ENCODE data around the gene STXBP1. TPM values are rescaled to one million over a fixed set of nuclear protein-coding genes. Genes with fewer than 3 reads are reported as not detected.

The STXBP1 gene
- total and polyA plus RNA-seq, 2 of the 4 experiments (the other 2 are of a cell fraction), result 15.8 to 22.6 TPM

DNA sequence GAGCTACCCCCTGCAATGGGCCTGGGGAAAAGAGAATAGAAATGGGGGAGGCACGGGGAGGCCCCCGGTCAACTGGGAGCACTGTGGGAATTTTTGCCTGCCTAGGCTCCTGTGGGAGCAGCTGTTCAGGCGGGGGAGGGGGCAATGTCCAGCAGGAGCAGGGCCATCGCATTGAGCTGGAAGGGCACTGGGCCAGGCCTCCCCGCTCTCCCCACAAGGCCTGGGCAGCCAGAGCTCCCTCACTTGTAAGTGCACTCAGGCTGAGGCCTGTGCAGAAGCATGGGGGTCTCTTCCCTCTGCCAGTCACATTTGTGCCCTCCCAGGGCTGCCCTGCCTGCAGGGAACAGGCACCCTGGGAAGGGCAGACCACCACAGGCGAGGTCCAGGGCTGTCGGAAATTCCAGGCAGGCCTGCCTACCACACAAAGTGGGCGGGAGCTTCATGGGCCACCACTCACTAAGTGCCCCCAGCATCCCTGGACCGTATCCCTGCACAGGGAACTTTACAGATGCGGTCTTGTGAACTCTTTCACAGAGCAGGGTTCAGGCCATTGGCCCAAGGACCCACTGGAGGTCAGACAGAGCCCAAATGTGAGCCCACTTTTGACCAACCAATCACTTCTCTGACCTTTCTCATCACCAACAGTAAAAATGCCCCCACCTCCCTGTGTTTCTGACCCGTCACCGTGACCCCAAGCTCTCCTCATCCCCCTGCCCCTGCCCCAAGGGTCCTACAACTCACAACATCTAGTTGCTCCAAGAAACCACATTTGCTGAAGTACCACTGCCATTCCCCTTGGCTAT, 93.7 kb downstream of the STXBP1 start:
- H3K4me3 ChIP-seq (ENCODE audit: insufficient read depth, low read depth, low read length), result no peak overlapping the region

More for the DNA sequence above, 93.7 kb downstream of the STXBP1 start:
- no peak for ATAC-seq (ENCODE audit: low read depth)
- in situ Hi-C loops (cut with MboI; ENCODE audit: low sequenced_read_pairs), result no loop called here
- no peak overlapping the region for H2BK15ac ChIP-seq (ENCODE audit: low read depth, low read length)
- no peak overlapping the region for H4K8ac ChIP-seq (ENCODE audit: low read depth in 2 of 2, low read length in 2 of 2)
- no peak overlapping the region for H2AK5ac ChIP-seq (ENCODE audit: low read depth, low read length)
- H2AFZ ChIP-seq (replicated peaks; ENCODE audit: low read length, poor library complexity), result no peak overlapping the region
- no peak overlapping the region for H4K91ac ChIP-seq (ENCODE audit: insufficient read depth, low read depth, low read length)
- no peak overlapping the region for H2BK5ac ChIP-seq (ENCODE audit: low read depth, low read length, poor library complexity, severe bottlenecking)
- H3K9me3 ChIP-seq (ENCODE audit: control insufficient read depth, insufficient read depth, low read length), result no peaks in the 10 kb centered on the region
- H2BK120ac ChIP-seq (ENCODE audit: low read depth, low read length), result no peak overlapping the region
- no peaks in the 10 kb centered on the region; the same call in 1 of the 2 replicates for H3K27me3 ChIP-seq (ENCODE audit: control insufficient read depth, insufficient read depth, low read length)
- H3K9ac ChIP-seq (ENCODE audit: low read depth, low read length), result no peak overlapping the region
- no peak overlapping the region for H4K5ac ChIP-seq (ENCODE audit: low read depth, low read length)
- intact Hi-C loops (cut with micrococcal nuclease), result no loop called here
- H4K20me1 ChIP-seq (ENCODE audit: insufficient read depth, low read length), result no peaks in the 10 kb centered on the region
- H3K23ac ChIP-seq (ENCODE audit: low read depth, low read length), result no peak overlapping the region
- dilution Hi-C loops (cut with HindIII; ENCODE audit: low sequenced_read_pairs, unreplicated experiment), result no loop called here
- no TSS peak for BruUV-seq (replicated peaks)
- H3K4me1 ChIP-seq (ENCODE audit: control insufficient read depth, insufficient read depth, low read length), result no peaks in the 10 kb centered on the region
- H3K4me2 ChIP-seq (ENCODE audit: low read depth, low read length), result no peak overlapping the region
- H3K27ac ChIP-seq (ENCODE audit: insufficient read depth, low read length), result no peak overlapping the region
- no peak overlapping the region for H2AK9ac ChIP-seq (replicated peaks; ENCODE audit: low read depth, low read length, poor library complexity)
- no peak overlapping the region for H3K18ac ChIP-seq (ENCODE audit: low read depth, low read length)
- ChIA-PET CTCF (no interaction called here), POLR2A (ENCODE audit: unreplicated experiment) (no interaction called here)
- H3K79me1 ChIP-seq (ENCODE audit: low read depth in 1 of 2, low read length in 2 of 2), result no peaks in the 10 kb centered on the region
- no peak overlapping the region for H3K14ac ChIP-seq (replicated peaks; ENCODE audit: low read depth, low read length)
- H3K56ac ChIP-seq (ENCODE audit: extremely low read depth, insufficient read depth, low read length), result no peak overlapping the region
- no peak overlapping the region for H2BK20ac ChIP-seq (ENCODE audit: low read depth, low read length)
- DNase-seq, result no peak
- H3K36me3 ChIP-seq (ENCODE audit: control insufficient read depth, insufficient read depth, low read length), result no peaks in the 10 kb centered on the region
- WGBS, 2 experiments (ENCODE audit: extremely low coverage in 2 of 2, insufficient read length in 1 of 2), result 67% methylated on average over 3 of the region's 12 CpGs; no CpG with 5 or more reads in 1 of the 2 experiments
- no peaks in the 10 kb centered on the region for H3K9me1 ChIP-seq (ENCODE audit: insufficient read depth, low read length)
- TF ChIP-seq MXI1 (IDR thresholded peaks at IDR 0.05; ENCODE audit: borderline replicate concordance, low read depth, low read length) (no peak), MAFK (IDR thresholded peaks at IDR 0.05; ENCODE audit: low read depth, low read length) (no peak), CHD1 (IDR thresholded peaks at IDR 0.05; ENCODE audit: low read depth, low read length) (no peak)
- TF ChIP-seq, protein P1, sequence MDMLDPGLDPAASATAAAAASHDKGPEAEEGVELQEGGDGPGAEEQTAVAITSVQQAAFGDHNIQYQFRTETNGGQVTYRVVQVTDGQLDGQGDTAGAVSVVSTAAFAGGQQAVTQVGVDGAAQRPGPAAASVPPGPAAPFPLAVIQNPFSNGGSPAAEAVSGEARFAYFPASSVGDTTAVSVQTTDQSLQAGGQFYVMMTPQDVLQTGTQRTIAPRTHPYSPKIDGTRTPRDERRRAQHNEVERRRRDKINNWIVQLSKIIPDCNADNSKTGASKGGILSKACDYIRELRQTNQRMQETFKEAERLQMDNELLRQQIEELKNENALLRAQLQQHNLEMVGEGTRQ (IDR thresholded peaks at IDR 0.05; ENCODE audit: low read depth, low read length), result no peak
- no peak overlapping the region for H3K4ac ChIP-seq (ENCODE audit: low read depth, low read length)
